DND-41 (cell line): Measurements from ENCODE around the gene XIRP2.

Experiments
- EZH2 ChIP-seq: IDR thresholded peaks from 3 replicates; pipeline ENCODE4 v1.6.1; 2012; ENCODE audit warnings: borderline replicate concordance, low read depth, mild to moderate bottlenecking, moderate library complexity, low read length, inconsistent platforms; ENCODE audit not compliant: severe bottlenecking
- TF ChIP-seq, protein P1 (sequence below): IDR thresholded peaks from 2 replicates; pipeline ENCODE4 v1.5.1; 2012; ENCODE audit warnings: borderline replicate concordance, low read length, moderate library complexity, mild to moderate bottlenecking; ENCODE audit not compliant: poor library complexity, severe bottlenecking; ENCODE audit errors: extremely low read depth

DNA sequence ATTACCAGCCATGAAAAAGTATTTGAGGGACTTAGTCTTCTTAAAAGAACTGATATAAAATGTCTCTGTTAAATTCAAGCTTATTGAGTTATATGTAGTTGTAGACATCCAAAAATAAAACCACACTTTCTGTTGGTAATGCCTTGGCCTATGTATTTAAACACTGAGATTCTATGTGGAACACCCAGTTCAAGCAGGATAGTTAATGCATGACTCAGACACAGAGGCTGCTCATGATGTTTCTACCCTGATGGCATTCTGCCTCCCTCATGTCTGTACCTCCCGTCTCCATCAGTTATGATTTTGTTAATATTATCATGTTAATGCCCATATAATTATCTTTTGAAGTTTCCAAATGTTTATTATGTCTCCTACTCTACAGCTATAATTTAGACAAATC, 164.5 kb downstream of the XIRP2 start:
- TF ChIP-seq EZH2: no peak
- TF ChIP-seq, protein P1, sequence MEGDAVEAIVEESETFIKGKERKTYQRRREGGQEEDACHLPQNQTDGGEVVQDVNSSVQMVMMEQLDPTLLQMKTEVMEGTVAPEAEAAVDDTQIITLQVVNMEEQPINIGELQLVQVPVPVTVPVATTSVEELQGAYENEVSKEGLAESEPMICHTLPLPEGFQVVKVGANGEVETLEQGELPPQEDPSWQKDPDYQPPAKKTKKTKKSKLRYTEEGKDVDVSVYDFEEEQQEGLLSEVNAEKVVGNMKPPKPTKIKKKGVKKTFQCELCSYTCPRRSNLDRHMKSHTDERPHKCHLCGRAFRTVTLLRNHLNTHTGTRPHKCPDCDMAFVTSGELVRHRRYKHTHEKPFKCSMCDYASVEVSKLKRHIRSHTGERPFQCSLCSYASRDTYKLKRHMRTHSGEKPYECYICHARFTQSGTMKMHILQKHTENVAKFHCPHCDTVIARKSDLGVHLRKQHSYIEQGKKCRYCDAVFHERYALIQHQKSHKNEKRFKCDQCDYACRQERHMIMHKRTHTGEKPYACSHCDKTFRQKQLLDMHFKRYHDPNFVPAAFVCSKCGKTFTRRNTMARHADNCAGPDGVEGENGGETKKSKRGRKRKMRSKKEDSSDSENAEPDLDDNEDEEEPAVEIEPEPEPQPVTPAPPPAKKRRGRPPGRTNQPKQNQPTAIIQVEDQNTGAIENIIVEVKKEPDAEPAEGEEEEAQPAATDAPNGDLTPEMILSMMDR: no peak
